GF-D8 (cell line): ENCODE results near the gene SCUBE1.

Source experiments
- DNase-seq: peaks from one replicate; lab custom pipeline; 2025; lab: John Stamatoyannopoulos, UW

Gene SCUBE1

DNA sequence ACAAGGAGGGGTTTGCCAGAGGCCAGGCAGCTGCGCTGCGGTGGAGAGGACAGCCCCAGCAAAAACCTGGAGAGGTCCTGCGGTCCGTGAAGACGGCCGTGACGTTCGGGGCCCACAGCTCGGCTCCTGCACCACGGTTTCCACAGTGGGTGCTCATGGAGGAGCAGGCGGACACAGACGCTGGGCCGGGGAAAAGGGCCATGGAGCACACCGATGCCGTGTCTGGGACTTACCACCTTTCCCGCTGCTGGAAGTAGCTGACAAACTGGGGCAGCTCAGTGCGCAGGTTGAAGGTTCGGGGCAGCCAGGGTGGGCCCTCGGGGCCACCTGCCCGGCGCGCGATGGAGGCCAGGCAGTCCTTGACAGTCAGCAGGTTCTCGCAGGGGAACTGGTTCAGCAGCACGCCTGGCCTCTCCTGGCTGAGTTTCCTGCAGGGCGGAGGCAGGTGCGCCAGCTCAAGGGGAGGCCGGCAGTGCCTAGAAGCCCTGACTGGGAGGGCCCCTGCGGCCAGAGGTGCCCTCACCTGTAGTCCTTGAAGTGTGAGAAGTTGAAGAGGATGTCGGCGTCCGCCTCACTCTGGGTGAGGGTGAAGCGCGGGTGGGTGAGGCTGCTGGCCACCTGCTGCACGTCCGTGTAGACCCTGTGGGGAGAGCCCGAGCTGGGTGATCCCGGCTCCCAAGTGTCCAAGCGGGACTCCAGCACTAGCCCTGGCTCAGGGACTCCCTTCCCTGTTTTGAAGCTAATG, 169.0 kb downstream of the SCUBE1 start:
- DNase-seq, result no peak

GRCh38 chr22:43173566-43173965, 169.6 kb downstream of the SCUBE1 start:
- no peak for DNase-seq

DNA sequence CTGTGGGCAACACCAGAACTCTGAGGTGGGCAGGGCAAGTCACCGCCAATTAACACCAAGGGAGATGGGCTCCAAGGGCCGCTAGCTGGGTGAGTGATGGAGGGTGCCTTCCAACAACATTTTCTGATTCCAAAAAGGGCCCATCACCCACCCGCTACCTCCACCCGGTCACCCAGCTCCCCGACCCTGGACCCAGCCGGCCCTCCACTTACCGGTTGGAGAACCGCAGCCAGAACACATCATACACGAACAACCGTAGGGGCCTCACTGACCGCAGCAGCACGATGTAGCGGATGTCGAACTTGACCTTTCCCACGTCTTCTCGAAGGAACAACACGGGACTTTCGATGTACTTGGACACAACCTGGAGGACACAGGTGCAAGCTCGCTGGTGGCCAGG, 171.0 kb downstream of the SCUBE1 start:
- DNase-seq, result no peak

- no peak for DNase-seq
These were observed 171.6 kb downstream of the SCUBE1 start for GRCh38 chr22:43171607-43172006.

DNA sequence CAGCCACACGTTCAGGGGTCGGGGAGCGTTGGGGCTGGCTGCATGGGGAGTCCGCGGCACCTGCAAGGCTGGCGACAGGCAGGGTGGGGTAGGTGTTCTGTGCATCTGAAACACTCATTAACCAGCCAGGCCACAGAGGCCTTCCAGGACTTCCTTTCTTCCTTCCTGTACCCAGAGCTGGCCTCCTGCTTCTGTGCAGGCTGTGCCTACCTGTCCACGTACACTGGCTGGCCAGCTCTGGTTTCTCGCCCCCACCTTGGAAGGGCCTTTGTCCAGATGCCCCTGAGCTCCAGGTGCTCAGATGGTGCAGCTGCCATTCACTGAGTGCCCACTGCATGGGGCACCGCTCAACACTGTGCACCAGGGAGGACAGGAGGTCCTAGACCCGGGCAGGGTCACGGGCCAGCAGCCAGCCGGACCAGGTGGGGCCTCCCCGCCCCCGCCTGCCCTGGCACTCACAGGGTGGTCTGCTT, 172.1 kb downstream of the SCUBE1 start:
- no peak for DNase-seq

DNA sequence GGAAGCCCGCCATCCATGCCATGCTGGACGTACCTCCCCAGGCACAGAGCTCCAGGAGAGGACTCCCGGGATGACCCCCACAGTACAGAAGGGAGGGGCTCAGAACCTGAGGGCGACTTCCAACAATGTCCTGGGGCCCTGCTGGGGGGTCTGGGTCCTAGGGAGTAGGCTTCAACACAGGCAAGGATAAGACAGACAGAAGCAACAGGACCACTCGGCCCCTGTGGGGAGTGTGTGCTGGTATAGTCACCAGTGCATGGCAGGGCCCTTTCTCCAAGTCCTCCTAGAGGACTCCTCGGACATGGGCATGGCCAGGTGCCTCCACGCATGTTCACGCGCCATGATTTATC, 173.1 kb downstream of the SCUBE1 start:
- no peak for DNase-seq

DNA sequence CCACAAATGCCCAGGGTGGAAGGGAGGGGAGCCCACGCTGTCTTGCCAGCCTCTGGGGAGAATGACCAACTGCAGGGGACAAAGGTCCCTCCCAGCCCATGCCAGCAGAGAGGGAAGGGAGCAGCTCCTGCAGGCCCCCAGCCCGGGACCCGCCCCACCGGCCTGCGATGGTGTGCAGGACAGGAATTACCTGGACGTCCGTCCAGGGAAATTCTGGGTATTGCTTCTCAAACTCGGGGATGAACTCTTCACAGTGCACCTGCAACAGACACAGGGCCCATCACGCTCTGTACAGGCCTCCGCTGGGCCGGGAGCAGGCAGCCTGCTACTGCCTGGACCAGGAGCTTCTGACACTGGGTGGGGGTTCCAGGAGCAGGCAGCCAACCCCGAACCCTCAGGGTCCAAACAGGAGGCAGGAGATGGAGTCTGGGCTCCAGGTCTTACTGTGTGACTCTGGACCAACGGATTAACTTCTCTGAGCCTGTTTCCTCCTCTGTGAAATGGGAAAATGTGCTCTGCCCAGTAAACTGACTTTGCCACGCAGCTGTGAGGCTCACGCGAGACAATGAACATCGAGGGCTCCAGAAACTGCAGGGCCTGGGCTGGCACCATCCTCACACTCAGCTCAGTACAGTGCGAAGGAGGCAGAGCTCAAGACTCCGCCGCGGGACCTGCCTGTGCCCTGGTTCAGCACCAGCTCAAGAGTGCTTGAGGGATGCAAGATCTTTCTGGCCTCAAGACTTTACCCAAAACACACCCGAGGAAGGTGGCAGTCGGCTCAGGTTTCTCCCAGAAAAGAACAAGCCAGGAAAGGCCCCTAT, 173.7 kb downstream of the SCUBE1 start:
- no peak for DNase-seq

GRCh38 chr22:43168471-43169309, 174.5 kb downstream of the SCUBE1 start:
- DNase-seq, result no peak

DNA sequence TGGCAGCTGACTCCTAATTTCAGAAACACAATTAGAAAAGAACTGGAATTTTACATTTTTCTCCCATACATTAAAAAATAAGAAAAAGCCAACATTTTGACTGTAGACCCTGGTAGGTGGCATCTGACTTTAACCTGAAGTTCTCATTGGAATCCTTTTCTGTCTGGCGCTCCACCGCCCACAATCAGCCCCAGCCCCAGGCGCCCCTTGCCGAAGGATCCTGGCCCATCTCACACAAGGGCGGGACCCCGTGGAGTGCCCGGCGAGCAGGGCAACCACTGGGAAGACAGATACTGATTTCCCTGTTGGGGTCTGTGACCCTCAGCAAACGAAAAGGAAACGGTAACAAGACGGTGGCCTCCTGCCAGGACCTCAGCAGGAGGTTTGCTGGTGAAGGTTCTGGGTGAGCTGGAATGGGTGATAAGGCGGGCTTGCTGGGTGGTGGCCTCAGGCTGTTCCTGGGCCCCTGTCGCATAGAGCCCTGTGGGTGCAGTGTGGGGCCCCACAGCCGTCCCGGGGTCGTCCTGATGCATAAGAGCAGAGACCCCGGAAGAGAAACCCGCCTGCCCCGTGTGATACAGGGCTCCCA, 176.1 kb downstream of the SCUBE1 start:
- no peak for DNase-seq

DNA sequence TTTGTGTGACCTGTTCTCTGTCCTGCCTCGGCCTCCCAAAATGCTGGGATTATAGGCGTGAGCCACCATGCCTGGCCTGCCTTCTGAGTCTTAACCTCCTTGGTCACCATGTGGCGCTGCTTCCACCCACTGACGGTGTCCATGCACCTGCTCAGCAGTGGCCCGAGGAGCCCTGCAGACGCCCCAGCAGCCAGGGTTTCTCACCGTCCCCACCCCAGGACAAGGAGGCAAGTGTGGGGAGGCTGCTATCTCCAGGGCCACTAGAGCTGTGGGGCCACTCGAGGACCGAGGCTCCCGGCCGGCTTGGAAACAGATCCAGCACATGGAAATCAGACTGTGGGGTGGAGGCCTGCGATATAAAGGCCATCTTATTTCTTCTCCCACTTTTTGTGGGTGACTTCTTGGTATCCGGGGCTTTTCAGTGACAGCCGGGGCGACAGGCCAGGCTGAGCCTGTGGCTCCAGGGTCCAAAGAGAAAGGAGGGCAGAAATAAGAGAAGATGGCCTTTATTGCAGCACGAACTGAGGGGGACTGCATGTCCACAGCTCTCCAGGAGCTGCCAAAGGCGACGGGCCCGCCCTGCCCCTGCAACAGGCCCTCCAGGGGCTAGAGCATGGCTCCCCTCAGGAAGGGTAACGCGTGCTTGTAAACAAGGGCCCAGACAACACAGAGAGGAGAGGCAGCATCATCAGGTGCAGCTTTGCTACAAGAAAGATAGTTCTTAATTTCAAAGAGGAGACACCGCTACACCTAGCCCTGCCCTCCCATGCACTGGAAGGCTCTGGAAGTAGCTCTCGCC, 176.8 kb downstream of the SCUBE1 start:
- DNase-seq, result no peak

DNA sequence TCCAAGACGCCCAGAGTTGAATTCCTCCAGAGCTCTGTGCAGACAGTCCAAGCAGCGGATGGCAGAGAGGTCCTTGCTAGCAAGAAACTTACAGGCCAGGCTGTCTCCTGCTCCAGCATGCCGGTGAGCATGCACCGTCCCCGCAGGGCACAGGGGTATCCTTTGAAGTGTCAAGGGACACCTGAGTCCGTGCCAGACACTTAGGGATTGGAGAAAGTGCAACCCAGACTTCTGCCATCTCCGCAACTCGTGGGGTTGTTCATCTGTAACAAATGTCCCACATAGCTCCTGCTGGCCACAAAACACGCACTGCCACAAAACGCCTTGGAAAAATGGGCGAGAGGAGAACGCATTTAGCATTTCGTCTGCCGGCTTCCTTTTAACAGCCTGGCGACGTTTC, 178.5 kb downstream of the SCUBE1 start:
- no peak for DNase-seq

GRCh38 chr22:43163241-43163795, 179.9 kb downstream of the SCUBE1 start:
- no peak for DNase-seq

GRCh38 chr22:43162412-43163150, 180.6 kb downstream of the SCUBE1 start:
- DNase-seq, result no peak

GRCh38 chr22:43160497-43161126, 182.6 kb downstream of the SCUBE1 start:
- DNase-seq, result no peak

DNA sequence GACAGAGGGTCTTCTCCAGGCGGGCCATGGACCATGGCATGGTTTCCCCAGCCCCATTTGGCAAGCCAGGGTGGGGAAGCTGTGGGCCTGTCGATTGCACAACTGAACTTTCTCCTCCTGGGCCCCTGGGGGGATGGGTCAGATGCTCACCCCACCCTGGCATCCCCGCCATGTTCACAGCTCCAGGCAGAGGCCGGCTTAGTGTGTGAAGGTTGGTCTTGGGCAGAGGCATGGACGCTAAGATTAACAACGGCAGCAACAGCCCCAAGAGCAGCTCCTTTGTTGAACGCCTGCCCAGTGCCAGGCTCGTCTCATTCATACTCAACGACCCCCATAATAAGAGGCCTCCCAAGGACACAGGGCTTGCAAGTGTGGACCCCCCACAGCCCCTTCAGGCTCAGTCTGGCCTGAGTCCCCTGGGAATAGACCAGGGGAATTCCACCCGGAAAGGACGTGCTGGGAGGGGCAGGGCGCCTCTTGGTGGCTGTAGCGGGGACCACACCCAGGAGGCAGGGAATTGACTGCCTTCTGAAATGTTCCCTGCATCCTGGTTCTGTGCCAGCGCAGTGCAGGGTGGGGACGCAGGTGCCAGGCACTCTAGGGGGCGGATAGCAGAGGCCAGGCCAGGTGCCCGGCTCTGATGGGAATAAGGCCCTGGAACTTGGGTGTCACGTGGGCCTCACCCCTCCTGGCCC, 183.5 kb downstream of the SCUBE1 start:
- no peak for DNase-seq

- DNase-seq, result no peak
These were observed 184.2 kb downstream of the SCUBE1 start for GRCh38 chr22:43158778-43159483.

DNA sequence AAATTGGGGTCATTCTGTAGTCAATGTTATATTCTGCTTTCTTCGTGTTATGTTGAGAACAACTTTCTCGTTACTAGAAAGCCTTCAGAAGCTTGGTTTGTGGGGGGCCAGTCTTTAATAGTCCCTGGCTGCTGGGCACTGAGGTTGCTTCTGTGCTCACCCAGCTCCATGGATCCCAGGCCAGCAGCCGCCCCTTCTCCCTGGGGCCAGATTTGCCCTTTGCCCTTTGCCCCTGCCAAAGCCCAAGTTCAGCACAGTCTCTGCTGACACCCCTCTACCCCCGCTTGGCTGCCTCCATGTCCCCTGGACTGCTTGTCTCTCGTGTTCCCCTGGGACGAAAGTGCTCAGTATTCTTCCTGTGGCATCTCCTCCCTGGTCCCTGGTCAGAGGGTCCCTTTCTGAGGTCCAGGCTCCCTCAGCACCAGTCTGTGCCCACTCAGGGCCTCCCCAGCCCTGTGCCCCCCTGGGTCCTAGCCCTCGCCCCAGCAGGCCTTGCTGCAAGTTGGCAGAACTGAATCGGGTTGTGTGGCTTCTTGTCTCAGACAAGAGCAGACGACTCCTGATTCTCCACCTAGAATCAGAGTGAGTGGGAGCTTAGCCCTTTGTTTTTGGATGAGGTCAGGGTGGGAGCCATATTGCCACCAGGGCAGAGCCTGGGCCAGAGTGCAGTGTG, 185.2 kb downstream of the SCUBE1 start:
- no peak for DNase-seq

DNA sequence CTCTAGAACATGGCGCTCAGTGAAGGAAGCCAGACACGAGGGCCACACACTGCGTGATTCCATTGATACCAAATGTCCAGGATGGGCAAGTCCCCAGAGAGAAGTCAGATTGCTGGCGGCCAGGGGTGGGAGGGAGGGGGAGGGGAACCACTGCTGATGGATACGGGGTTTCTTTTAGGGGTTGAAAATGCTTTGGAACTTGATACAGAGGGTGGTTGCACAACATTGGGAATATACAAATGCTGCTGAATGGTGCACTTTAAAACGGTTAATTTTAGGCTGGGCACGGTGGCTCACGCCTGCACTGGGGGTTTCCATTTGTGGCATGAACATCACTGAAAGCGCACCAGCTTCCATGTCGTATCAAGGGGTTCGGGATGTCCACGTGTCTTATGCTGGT, 186.8 kb downstream of the SCUBE1 start:
- DNase-seq, result no peak
